GM12875 (cell line): ENCODE data around the gene EPB41L4A.

Experiments
- H3K4me3 ChIP-seq: one replicate; pipeline ENCODE4 v1.5.1; 2011; ENCODE audit warnings: low read depth, low read length, control low read depth
- TF ChIP-seq, protein P1 (sequence below): IDR thresholded peaks from 2 replicates; pipeline ENCODE4 v1.5.1; 2011; ENCODE audit warnings: low read depth, mild to moderate bottlenecking, control low read depth, inconsistent platforms, low read length, moderate library complexity, borderline replicate concordance; ENCODE audit not compliant: insufficient read depth

EPB41L4A gene

DNA sequence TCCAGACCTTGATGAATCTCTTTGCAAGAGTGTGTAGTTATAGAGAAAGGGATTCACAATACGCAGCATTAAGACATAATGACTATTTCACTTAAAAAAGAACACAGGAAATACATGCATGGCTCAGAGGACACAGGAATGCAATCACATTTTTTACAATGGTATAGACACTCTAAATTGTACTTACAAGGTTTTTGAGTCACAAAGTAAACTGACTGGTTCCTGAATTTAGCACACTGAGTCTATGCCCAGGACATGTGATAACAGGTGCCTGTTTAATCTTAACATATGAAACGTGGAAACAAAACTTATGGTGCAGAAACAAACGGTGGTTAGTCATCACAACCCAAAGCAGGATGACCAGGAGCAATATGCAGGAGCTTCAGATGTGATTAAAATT, 6.7 kb downstream of the EPB41L4A start:
- TF ChIP-seq, protein P1, sequence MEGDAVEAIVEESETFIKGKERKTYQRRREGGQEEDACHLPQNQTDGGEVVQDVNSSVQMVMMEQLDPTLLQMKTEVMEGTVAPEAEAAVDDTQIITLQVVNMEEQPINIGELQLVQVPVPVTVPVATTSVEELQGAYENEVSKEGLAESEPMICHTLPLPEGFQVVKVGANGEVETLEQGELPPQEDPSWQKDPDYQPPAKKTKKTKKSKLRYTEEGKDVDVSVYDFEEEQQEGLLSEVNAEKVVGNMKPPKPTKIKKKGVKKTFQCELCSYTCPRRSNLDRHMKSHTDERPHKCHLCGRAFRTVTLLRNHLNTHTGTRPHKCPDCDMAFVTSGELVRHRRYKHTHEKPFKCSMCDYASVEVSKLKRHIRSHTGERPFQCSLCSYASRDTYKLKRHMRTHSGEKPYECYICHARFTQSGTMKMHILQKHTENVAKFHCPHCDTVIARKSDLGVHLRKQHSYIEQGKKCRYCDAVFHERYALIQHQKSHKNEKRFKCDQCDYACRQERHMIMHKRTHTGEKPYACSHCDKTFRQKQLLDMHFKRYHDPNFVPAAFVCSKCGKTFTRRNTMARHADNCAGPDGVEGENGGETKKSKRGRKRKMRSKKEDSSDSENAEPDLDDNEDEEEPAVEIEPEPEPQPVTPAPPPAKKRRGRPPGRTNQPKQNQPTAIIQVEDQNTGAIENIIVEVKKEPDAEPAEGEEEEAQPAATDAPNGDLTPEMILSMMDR = no peak
- H3K4me3 ChIP-seq = no peak overlapping the region

DNA sequence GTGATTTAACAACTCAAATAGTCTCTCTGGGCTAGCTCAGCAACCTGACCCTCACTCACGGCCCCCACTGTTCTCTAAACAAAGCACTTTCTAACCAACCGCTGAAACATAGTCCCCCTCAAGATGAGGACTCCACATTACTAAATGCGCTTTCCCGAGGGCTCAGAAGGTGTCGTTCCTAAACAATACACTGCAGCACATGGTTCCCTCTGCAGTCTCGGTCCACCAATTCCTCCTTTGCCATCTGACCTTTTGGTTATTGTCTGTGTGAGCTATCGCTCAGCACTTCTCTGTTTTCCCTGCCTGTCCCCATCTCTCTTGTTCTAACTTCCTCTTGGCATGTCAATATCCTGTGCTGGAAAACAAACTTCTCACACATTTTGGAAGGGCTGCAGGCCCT, 7.2 kb downstream of the EPB41L4A start:
- TF ChIP-seq, protein P1 = no peak
- no peak overlapping the region for H3K4me3 ChIP-seq

DNA sequence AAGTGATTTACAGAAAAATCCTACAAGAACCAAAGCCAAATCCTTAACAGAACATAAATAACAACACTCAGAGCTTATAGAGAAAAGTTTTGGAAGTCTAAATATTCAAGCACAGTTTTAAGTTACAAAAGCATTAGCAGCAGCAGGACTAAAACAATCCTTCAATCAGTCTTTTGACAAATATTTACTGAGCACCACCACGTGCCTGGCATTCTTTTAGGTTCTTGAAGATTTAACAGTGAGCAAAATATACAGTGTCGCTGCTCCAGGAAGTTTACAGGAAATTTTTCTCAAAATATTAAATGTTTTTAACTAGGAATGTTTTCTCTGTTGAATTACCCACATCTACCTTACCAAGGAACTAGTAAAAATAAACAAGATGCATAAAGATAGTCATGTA, 11.4 kb downstream of the EPB41L4A start:
- TF ChIP-seq, protein P1 = no peak
- H3K4me3 ChIP-seq = no peak overlapping the region

DNA sequence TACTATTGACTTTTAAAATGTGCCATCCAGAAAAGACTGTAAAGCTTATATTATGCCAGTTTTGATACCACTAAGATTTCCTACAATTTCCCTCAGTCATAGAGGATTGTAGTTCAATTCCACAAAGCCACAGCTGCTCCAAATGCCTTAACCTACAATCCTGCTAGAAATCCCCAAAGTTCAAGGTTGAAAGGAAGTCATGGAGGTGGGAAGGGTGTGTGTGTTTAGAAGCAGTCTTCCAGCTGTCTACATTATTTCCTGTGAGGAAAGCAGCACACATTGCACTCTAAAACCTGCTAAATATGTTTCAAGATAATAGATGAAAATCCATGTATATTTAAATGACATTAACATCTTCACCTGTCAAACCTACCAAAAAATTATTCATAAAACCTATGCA, 11.8 kb downstream of the EPB41L4A start:
- TF ChIP-seq, protein P1 = no peak
- H3K4me3 ChIP-seq = no peak overlapping the region

DNA sequence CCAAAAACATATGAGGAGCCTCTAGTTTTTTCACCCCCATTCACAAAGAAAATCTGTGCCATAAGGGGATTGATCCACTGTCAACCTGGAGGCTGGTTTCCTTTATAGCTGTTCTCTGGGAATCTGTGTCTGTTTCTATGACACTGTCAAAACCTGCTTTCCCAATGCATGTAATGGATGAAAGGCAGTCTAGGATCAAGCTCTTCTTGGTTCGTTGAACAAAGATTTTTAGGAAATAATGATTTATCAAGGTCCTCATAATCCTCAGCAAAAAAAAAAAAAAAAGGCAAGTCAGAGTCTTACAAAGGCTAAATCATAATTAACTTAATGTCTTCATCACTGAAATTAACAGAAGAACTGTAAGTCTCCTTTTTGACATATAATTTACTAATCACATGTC, 16.0 kb downstream of the EPB41L4A start:
- H3K4me3 ChIP-seq = no peak overlapping the region
- TF ChIP-seq, protein P1 = no peak

DNA sequence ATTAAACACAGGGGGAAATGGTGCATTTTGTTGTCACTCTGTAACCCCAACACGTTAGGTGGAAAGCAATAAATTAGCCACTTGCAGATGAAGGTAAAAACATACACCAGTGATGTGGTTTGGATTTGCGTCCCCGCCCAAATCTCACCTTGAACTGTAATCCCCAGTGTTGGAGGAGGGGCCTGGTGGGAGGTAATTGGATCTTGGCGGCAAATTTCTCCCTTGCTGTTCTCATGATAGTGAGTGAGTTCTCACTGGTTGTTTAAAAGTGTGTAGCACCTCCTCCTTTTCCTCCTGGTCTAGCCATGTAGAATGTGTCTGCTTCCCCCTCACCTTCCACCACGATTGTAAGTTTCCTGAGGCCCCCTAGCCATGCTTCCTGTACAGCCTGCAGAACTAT, 17.2 kb downstream of the EPB41L4A start:
- TF ChIP-seq, protein P1 = no peak
- H3K4me3 ChIP-seq = no peak overlapping the region

DNA sequence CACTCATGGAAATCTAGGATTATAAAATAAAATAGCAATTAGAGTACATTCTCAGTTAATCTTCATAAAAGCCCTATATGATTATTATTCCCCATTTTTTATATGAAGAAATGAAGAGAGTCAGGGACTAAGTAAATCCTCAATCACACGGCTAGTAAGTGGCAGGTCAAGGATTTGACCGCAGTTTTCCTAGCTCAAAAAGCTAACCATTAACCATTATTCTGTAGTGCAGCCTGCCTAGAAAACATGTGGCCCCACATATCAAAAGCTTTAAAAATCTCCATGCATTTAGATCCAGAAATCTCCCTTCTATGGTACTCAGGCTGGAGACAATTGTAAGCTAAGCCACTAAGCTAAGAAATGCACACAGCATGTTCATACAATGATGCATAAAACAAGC, 21.4 kb downstream of the EPB41L4A start:
- H3K4me3 ChIP-seq = no peak overlapping the region
- TF ChIP-seq, protein P1 = no peak
